Endometrial microvascular endothelial cells (primary cell): Measurements from ENCODE around the gene IDUA. TPM values are rescaled to one million over a fixed set of nuclear protein-coding genes. Genes with fewer than 3 reads are reported as not detected.

Experiments used
- in situ Hi-C: cut with HindIII; loops from 2 replicates; pipeline ENCODE4 v1.10.0; 2017; ENCODE audit warnings: low sequenced_read_pairs, low pct_unique_long_range_greater_than_20kb; ENCODE audit errors: inconsistent ontology term
- total RNA-seq: library from RNA; depleted of rRNA; stranded (reverse); fragments of >200 nt; gene quantifications from one replicate; pipeline ENCODE4 v1.2.3, GENCODE V29; 2015; ENCODE audit errors: inconsistent ontology term

IDUA gene
- total RNA-seq, 1 donor from 2014 or later, result 3.0 TPM

DNA sequence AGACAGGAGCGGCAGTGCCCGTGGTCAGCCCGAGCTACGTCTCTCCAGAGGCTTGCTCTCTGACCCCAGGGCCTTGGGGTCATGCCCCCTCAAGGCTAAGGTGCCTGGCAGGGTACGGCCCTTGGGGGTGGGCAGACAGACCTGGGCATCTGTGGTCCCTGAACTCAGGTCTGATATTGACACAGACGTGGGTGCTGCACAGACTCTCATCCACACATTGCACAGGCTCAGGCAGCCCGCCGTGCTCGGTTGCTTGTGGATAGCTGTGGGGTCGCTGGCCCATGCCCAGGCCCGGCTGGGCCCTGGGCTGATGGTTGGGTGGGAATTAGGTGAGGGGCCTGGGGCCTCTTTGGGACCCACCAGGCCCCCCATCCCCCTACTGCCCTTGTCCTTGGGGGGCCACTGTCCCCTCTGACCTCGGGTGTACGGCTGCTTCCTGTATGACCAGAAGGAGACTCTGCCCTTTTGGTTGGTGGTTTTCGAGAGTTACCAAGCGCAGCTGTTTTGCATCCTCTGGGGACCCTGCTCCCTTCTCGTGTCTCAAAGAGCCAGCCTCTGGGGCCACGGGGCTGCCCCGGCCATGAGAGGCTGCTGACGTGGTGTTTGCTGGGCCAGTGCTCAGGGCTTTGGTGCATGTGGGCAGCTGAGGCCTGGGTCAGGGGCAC lies 34.7 kb downstream of the IDUA start:
- in situ Hi-C loops, result no loop called here

DNA sequence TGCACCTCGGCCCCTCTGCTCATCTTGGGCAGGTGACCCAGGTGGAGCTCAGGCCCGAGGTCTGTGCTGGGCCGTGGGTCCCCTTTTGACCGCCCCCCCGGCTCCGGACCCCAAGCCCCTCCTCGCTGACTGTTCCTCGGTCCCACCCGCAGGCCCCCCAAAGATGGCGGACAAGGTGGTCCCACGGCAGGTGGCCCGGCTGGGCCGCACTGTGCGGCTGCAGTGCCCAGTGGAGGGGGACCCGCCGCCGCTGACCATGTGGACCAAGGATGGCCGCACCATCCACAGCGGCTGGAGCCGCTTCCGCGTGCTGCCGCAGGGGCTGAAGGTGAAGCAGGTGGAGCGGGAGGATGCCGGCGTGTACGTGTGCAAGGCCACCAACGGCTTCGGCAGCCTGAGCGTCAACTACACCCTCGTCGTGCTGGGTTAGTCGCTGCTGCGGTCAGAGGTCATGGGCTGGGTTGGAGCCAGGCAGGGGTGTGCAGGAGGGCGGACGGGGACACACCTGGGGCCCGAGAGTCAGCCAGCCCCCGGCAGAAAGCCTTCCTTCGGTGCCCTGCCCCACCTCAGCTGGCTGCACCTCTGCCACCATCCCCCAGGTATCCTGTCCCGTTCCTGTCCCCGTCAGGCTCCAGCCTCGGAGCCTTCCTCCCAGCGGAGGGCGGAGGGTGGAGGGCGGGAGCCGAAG lies 35.4 kb downstream of the IDUA start:
- in situ Hi-C loops, result no loop called here

DNA sequence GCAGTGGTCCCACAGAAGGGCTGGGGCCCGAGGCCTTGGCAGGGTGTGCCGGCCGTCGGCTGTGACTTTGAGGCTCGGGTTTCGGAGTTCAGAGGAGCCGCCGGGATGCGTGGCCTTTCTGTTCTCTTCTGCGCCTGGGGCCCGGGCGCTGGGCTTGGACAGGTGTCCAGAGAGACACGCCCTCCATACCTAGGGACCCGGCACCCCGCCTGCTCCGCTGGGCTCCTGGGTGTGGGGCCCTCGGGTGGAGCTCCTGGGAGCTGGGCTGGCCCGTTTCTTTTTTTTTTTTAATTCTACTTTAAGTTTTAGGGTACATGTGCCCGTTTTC lies 35.9 kb downstream of the IDUA start:
- in situ Hi-C loops, result no loop called here

DNA sequence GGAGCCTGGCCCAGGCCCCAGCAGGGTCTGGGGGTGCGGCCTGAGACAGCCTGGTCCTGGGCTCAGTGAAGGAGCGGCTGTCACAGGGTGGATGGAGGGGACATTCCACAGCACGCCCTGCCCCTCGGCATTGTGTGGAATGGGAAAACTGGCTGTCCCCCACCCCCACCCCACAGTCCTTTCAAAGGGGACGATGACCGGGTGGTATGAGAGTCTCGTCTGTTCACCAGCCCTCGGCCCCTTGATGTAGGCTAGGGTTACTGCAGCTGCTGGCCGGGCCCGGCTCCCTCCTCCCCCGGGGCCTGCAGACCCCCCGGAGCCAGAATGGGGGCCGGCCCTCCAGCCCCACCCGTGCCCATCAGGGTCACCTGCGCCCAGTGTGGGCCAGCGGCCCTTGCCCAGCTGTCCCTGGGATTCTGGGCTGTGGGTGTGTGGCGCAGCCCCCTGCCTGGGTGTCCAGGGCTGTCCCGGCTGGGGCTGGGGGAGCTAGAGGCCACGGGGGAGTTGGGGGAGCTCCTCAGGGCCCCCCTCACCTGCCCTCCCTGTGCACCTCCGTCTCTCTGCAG lies 36.3 kb downstream of the IDUA start:
- in situ Hi-C loops, result no loop called here

DNA sequence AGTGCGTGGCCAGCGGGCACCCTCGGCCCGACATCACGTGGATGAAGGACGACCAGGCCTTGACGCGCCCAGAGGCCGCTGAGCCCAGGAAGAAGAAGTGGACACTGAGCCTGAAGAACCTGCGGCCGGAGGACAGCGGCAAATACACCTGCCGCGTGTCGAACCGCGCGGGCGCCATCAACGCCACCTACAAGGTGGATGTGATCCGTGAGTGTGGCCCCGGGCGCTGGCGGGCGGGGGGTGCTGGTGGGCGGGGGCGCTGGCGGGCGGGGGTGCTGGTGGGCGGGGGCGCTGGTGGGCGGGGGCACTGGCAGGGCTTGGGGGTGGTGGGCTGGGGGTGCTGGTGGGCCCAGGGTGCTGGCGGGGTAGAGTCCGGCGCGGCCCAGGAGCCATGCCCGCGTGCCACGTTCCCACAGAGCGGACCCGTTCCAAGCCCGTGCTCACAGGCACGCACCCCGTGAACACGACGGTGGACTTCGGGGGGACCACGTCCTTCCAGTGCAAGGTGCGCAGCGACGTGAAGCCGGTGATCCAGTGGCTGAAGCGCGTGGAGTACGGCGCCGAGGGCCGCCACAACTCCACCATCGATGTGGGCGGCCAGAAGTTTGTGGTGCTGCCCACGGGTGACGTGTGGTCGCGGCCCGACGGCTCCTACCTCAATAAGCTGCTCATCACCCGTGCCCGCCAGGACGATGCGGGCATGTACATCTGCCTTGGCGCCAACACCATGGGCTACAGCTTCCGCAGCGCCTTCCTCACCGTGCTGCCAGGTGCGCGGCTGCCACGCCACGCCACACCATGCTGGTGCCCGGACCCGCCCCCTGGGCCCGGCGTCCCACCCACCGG lies 37.3 kb downstream of the IDUA start:
- in situ Hi-C loops, result no loop called here

DNA sequence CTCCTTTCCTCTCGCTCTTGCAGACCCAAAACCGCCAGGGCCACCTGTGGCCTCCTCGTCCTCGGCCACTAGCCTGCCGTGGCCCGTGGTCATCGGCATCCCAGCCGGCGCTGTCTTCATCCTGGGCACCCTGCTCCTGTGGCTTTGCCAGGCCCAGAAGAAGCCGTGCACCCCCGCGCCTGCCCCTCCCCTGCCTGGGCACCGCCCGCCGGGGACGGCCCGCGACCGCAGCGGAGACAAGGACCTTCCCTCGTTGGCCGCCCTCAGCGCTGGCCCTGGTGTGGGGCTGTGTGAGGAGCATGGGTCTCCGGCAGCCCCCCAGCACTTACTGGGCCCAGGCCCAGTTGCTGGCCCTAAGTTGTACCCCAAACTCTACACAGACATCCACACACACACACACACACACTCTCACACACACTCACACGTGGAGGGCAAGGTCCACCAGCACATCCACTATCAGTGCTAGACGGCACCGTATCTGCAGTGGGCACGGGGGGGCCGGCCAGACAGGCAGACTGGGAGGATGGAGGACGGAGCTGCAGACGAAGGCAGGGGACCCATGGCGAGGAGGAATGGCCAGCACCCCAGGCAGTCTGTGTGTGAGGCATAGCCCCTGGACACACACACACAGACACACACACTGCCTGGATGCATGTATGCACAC lies 38.2 kb downstream of the IDUA start:
- in situ Hi-C loops, result no loop called here

DNA sequence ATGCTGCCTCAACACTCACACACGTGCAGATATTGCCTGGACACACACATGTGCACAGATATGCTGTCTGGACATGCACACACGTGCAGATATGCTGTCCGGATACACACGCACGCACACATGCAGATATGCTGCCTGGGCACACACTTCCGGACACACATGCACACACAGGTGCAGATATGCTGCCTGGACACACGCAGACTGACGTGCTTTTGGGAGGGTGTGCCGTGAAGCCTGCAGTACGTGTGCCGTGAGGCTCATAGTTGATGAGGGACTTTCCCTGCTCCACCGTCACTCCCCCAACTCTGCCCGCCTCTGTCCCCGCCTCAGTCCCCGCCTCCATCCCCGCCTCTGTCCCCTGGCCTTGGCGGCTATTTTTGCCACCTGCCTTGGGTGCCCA lies 39.3 kb downstream of the IDUA start:
- in situ Hi-C loops, result no loop called here

DNA sequence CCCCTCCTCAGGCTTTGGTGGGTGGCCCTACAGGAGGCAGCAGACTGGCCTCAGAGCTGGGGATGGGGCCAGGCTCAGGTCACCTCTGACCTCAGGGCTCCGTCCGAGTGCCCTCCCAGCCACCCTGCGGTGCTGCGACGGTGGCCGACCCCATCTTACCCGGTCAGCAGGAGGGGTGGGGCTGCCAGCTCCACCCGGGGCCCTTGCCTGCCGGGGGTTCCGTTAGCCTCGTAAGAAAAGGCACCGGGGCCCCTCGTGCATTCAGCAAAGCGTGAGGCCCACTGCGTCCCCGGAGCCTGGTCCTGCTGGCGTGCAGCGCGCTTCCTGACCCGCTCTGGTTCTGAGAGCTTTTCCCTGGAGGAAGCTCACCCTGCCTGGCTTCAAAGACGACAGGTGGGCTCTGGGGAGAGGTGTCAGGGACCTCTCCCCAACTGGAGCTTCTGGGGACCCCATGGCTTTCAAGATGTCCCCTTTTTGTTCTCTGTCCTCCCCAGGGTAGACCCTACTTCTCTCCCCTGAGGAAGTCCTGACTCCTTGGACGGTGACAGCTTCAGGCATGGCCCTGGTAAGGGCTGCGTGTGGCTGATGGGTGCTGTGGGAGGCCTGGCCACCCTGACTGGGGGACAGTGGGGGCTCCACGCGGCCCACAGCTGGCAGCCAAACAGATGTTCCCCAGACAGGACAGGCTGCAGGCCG lies 40.5 kb downstream of the IDUA start:
- in situ Hi-C loops, result no loop called here

DNA sequence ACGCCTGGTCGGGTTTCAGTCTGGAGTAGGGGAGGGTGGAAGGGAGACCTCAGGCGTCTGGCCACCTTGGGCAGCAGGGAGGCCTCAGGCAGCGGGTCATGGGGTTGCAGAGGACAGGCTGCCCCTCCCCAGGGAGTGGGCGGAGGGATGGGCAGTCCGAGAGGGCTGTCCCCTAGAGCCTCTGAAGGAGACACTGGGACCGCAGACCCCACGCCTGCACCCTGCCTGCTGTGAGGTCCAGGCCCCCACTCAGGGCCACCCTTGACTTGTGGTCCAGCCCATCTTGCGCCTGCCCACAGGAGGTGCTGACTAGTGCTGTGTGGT lies 41.0 kb downstream of the IDUA start:
- in situ Hi-C loops, result no loop called here

DNA sequence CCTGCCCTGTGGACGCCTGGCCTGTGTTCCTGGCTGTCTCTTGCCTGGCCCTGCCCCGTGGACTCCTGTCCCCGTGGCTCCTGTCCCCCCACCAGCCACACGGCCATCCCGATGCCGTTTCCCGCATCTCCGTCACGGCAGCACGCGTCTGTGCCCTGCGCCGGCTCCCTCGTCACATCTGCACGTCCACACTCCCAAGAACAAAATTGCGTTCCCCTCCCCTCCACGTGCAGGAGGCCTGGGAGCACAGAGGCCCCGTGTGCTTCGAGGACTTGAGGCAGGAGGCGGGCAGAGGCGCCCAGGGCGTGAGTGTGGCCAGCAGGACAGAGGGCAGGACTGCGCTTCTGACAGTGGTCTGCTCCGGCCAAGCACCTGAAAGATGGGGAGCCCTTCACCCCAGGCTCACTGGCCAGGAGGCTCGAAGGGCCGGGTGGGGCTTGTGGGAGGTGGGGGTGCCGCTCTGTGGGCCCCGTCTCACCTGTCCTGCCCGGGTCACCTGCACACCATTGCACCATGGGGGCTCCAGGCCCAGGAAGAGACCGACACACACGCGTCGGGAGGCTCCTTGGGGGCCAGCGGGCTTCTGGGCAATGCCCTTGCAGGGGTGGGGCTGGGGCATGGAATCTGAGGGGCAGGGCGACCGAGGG lies 41.9 kb downstream of the IDUA start:
- in situ Hi-C loops, result no loop called here

DNA sequence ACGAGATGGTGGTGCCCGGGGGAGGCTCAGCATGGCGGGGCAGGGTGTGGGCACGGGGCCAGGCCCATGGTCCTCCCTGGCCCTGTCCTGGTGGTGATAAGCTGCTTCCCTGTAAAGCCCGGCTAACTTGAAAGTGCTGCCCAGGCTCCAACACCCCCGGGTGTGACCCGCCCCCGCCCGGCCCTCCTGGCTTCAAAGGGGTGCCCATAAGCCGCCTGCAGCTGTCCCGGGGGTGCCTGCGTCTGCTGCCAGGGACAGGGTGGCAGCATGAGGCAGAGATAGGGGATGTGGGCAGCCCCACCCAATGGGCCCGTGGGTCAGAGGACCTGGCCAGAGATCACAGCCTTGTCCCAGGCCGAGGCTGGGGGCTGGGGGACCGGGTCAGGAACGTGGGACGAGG lies 42.7 kb downstream of the IDUA start:
- in situ Hi-C loops, result no loop called here

DNA sequence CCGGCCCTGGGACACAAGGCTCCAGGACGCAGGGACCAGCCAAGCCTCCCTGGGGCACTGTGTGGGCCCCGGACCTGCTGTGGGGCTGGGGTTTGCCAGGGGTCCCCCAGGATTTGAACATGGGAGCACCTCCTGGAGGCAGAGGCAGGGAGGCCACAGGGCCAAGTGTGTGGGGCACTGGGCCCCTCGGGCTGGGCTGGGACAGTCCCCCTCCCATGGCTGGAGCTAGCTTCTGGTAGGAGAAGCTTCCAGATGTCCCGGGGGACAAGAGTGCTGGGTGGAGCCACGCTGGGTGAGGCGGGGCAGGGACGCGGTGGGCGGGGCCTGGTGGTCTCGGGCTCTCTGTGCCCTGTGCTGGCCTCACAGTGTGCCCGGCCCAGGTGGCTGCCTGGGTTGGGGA lies 43.2 kb downstream of the IDUA start:
- in situ Hi-C loops, result no loop called here

DNA sequence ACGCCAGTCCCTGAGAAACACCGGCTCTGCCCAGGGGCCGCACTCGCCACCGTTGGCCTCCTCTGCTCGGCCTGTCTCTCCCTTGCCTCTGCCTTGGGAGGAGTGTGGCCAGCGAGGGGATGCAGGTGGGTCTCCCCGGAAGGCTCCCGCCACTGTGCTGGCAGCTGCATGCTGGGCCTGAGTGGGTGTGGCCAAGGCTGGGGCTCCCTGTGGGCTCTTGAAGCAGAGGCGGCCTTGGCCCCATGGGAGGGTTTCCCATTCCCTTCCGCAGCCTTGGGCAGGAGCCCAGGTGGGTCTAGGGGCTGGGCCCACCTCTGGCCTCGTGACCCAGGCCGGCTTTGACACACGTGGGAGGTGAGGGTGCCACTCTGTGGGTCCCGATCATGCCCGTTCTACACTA lies 43.7 kb downstream of the IDUA start:
- in situ Hi-C loops, result no loop called here

DNA sequence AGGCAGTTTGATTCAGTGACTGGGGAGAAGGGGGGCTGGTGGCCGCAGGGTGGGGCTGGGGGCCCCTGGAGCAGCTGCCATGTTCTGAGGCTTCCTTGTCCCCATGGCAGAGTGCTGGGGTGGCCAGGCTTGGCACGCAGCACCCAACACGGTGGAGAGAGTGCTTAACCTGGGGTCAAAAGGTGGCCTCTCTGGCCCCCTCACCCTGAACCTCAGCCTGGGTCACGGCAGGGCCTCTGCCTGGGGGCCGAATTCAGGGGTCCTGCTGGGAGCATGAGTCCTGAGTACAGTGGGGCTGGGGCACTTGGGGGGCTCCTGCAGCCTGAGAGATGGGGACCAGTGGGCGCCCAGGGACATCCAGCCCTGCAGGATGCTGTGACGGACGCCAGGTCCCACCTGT lies 44.5 kb downstream of the IDUA start:
- in situ Hi-C loops, result no loop called here

DNA sequence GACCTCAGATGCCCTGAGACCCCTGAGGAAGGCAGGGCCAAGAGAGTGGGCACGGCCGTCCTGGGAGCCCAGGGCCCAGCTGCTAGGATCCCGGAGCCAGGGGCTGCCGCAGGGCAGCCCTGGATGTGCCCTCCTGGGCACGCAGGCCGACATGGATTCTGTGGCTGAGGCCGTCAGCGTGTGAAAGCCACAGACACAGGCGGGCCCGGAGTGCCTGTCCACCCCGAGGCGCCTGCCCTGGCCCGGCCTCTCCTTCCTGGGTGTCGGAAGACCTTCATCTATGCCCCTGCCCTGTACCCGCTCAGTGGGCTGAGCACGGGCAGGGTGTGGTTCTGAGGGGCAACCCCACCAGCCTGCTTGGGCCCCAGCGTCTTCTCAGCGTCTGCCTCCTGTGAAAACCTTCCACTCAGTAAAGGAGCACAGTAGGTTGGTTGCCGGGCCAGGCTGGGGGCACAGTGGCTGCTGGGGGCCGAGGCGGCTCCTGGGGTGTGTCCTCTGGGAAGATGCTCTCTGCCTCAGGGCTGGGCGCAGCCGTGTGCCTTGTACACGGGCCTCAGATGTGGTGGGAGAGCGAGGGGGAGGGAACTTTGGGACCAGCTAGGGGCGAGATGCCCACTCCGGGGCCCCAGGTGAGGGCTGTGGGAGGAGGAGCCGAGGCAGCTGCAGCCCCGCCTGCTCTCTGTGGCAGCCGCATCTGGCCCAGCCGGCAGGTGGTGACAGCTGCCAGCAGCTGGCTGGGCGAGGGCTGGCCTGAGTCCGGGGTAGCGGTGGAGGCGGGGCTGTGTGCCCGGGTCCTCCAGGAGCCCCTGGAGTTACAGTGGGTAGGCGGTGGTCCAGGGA lies 45.3 kb downstream of the IDUA start:
- in situ Hi-C loops, result no loop called here

DNA sequence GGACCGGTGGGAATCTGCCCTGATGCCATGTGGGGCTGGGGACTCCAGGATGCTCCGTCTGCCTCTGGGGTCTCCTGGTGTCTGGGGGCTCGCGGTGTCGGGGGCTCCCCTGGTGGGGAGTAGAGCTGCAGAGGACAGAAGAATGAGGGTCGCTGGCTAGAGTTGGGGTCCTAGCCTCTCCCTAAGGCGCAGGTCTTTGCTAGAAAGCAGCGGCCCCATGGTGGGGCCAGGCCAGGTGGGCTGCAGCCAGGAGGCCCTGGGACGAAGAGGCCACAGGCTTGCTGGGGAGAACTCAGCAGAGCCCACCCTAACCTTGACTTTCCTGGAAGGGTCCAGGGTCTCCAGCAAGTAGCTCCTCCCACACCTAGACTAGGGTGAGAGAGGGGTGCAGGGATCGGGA lies 46.0 kb downstream of the IDUA start:
- in situ Hi-C loops, result no loop called here

DNA sequence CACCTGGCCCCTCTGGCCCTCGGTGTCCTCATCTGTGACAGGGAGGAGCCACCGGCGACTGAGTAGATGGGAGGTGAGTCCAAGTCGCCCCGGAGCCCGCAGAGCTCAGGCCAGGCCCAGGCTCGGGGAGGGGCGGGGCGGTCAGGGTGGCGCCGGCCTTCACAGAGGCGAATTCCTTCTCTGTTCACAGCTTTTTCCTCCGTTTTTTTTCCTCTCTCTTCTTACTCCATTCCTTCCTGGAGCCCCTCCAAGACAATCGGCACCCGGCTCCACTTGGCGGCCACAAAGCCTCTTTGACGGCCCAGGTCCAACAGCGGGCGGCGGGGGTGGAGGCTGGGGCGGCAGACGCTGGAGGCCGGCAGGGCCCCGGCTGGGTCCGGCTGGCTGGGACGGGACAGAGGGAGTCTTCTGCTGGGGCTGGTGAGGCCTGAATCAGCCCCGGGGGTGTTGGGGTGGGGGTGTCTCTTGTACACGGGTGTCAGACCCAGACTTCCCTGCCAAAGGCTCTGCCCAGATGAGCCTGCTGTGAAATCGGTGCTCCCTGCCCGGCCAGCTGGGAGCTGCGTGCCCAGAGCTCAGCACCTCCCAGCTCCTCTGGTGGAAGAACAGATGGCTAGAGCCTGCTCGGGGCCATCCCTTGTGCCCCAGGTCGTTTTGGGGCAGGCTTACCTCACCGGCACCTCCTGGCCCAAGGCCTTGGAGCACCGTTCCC lies 47.2 kb downstream of the IDUA start:
- in situ Hi-C loops, result no loop called here
